ENCODE results near the gene RNF13. TPM values are rescaled to one million over a fixed set of nuclear protein-coding genes. Genes with fewer than 3 reads are reported as not detected.
A peak's percentile ranks its signal among the peaks of the same experiment; 100 is the strongest.
"Not testable (repeated sequence)": the region's sequence is repeated elsewhere in the genome, so short reads cannot be mapped to it uniquely, and the experiment has no call there.

RNF13 gene
- total RNA-seq, 1 donor from 2014 or later = 138 TPM

GRCh38 chr3:149871855-149872254 is 58.8 kb downstream of the RNF13 start:
- H3K27me3 ChIP-seq (ENCODE audit: low read depth) = no peaks in the 10 kb centered on the region
- intact Hi-C loops (cut with DNase I) = no loop called here
- no peak overlapping the region for H3K4me3 ChIP-seq
- H3K9me3 ChIP-seq = no peaks in the 10 kb centered on the region
- ATAC-seq (no peak), DNase-seq (no peak)
- TF ChIP-seq CTCF (IDR thresholded peaks at IDR 0.05) = no peak
- no peak overlapping the region for H3K27ac ChIP-seq
- H3K4me1 ChIP-seq = no peaks in the 10 kb centered on the region
- peaks cover 30% of the 10 kb centered on the region for H3K36me3 ChIP-seq

- no peaks in the 10 kb centered on the region for H3K4me1 ChIP-seq
- H3K27ac ChIP-seq = no peak overlapping the region
- H3K9me3 ChIP-seq = no peaks in the 10 kb centered on the region
- no peak overlapping the region for H3K4me3 ChIP-seq
- DNase-seq (no peak), ATAC-seq (no peak)
- no peaks in the 10 kb centered on the region for H3K27me3 ChIP-seq (ENCODE audit: low read depth)
- intact Hi-C loops (cut with DNase I) = no loop called here
- peaks cover 30% of the 10 kb centered on the region for H3K36me3 ChIP-seq
- no peak for TF ChIP-seq CTCF (IDR thresholded peaks at IDR 0.05)
Observed at GRCh38 chr3:149872589-149872988, 59.6 kb downstream of the RNF13 start.

- no peak overlapping the region for H3K27ac ChIP-seq
- no peaks in the 10 kb centered on the region for H3K4me1 ChIP-seq
- H3K4me3 ChIP-seq = no peak overlapping the region
- H3K36me3 ChIP-seq = peaks cover 24% of the 10 kb centered on the region
- no peak for TF ChIP-seq CTCF (IDR thresholded peaks at IDR 0.05)
- intact Hi-C loops (cut with DNase I) = no loop called here
- DNase-seq (no peak), ATAC-seq (no peak)
- H3K9me3 ChIP-seq = no peaks in the 10 kb centered on the region
- no peaks in the 10 kb centered on the region for H3K27me3 ChIP-seq (ENCODE audit: low read depth)
Observed at GRCh38 chr3:149877668-149878067, 64.7 kb downstream of the RNF13 start.

- Histone ChIP-seq H3K27ac (no peak overlapping the region), H3K4me1 (no peaks in the 10 kb centered on the region), H3K9me3 (no peaks in the 10 kb centered on the region), H3K36me3 (peaks cover 2% of the 10 kb centered on the region), H3K4me3 (no peak overlapping the region), H3K27me3 (ENCODE audit: low read depth) (no peaks in the 10 kb centered on the region)
- DNase-seq (peak; percentile 57), ATAC-seq (peak; percentile 59 to 82)
- intact Hi-C loops (cut with DNase I) = no loop called here
- peak; percentile 52 for TF ChIP-seq CTCF (IDR thresholded peaks at IDR 0.05)
Observed at GRCh38 chr3:149879872-149880271, 66.9 kb downstream of the RNF13 start.

- DNase-seq = no peak
- Histone ChIP-seq H3K4me3 (no peak overlapping the region), H3K4me1 (no peaks in the 10 kb centered on the region), H3K27ac (no peak overlapping the region), H3K27me3 (ENCODE audit: low read depth) (no peaks in the 10 kb centered on the region), H3K9me3 (no peaks in the 10 kb centered on the region), H3K36me3 (no peaks in the 10 kb centered on the region)
- peak in 1 of 2 donors; percentile 54 for ATAC-seq
- no peak for TF ChIP-seq CTCF (IDR thresholded peaks at IDR 0.05)
- intact Hi-C loops (cut with DNase I) = no loop called here
Observed at GRCh38 chr3:149881879-149882278, 68.9 kb downstream of the RNF13 start.

- intact Hi-C loops (cut with DNase I) = no loop called here
Observed at GRCh38 chr3:149883134-149883533, 70.1 kb downstream of the RNF13 start.

GRCh38 chr3:149883860-149884259 is 70.8 kb downstream of the RNF13 start:
- H3K9me3 ChIP-seq; intact Hi-C loops (cut with DNase I); H3K4me1 ChIP-seq; H3K27ac ChIP-seq; H3K27me3 ChIP-seq (ENCODE audit: low read depth); ATAC-seq; H3K36me3 ChIP-seq; DNase-seq; H3K4me3 ChIP-seq: not testable (repeated sequence)

More at GRCh38 chr3:149883134-149883533, 70.1 kb downstream of the RNF13 start:
- H3K9me3 ChIP-seq = no peaks in the 10 kb centered on the region
- H3K27me3 ChIP-seq (ENCODE audit: low read depth) = no peaks in the 10 kb centered on the region
- ATAC-seq (no peak), DNase-seq (no peak)
- no peaks in the 10 kb centered on the region for H3K4me1 ChIP-seq
- H3K36me3 ChIP-seq = peaks cover 7% of the 10 kb centered on the region
- H3K27ac ChIP-seq = no peak overlapping the region
- TF ChIP-seq CTCF (IDR thresholded peaks at IDR 0.05) = no peak
- H3K4me3 ChIP-seq = no peak overlapping the region

GRCh38 chr3:149884848-149885247 is 71.8 kb downstream of the RNF13 start:
- H3K27me3 ChIP-seq (ENCODE audit: low read depth); H3K4me3 ChIP-seq; H3K4me1 ChIP-seq; H3K36me3 ChIP-seq; intact Hi-C loops (cut with DNase I); DNase-seq; ATAC-seq; H3K27ac ChIP-seq; H3K9me3 ChIP-seq: not testable (repeated sequence)
